IPS-18c (cell line): ENCODE data around the gene CIAO3.
"Not testable (repeated sequence)": the region's sequence is repeated elsewhere in the genome, so short reads cannot be mapped to it uniquely, and the experiment has no call there.

Source experiments
- H3K4me3 ChIP-seq: 2 replicates; pipeline ENCODE4 v1.7.0; 2013; ENCODE audit warnings: low read depth, mild to moderate bottlenecking, low read length, moderate library complexity; ENCODE audit not compliant: insufficient read depth
- H3K9me3 ChIP-seq: one replicate; pipeline ENCODE4 v1.6.1; 2013; ENCODE audit warnings: mild to moderate bottlenecking, low read length, moderate library complexity; ENCODE audit not compliant: control insufficient read depth, insufficient read depth

Gene CIAO3

GRCh38 chr16:764848-765487 lies 24.2 kb upstream of the CIAO3 start:
- H3K9me3 ChIP-seq: no peaks in the 10 kb centered on the region
- no peak overlapping the region for H3K4me3 ChIP-seq

GRCh38 chr16:764184-764750 lies 23.5 kb upstream of the CIAO3 start:
- Histone ChIP-seq H3K4me3 (no peak overlapping the region), H3K9me3 (no peaks in the 10 kb centered on the region)

GRCh38 chr16:763369-764183 lies 22.8 kb upstream of the CIAO3 start:
- H3K4me3 ChIP-seq: no peak overlapping the region
- H3K9me3 ChIP-seq: no peaks in the 10 kb centered on the region

GRCh38 chr16:762595-763268 lies 21.9 kb upstream of the CIAO3 start:
- Histone ChIP-seq H3K9me3 (no peaks in the 10 kb centered on the region), H3K4me3 (no peak overlapping the region)

GRCh38 chr16:761625-762513 lies 21.1 kb upstream of the CIAO3 start:
- no peak overlapping the region for H3K4me3 ChIP-seq
- no peaks in the 10 kb centered on the region for H3K9me3 ChIP-seq

- H3K9me3 ChIP-seq: no peaks in the 10 kb centered on the region
- H3K4me3 ChIP-seq: no peak within 1 kb of the TSS
Observed at GRCh38 chr16:760545-761343, 19.9 kb upstream of the CIAO3 start, which contains the start of gene MSLN. MSLN (plus strand) TSS chr16:760734; CDS start chr16:762681, 1,947 bp downstream.

- Histone ChIP-seq H3K9me3 (no peaks in the 10 kb centered on the region), H3K4me3 (no peak overlapping the region)
Observed at GRCh38 chr16:760065-760464, 19.3 kb upstream of the CIAO3 start.

- H3K4me3 ChIP-seq: no peak overlapping the region
- H3K9me3 ChIP-seq: no peaks in the 10 kb centered on the region
Observed at GRCh38 chr16:759110-759910, 18.5 kb upstream of the CIAO3 start.

- Histone ChIP-seq H3K9me3 (no peaks in the 10 kb centered on the region), H3K4me3 (no peak overlapping the region)
Observed at GRCh38 chr16:756428-756827, 15.6 kb upstream of the CIAO3 start.

GRCh38 chr16:754656-755055 lies 13.9 kb upstream of the CIAO3 start:
- no peak overlapping the region for H3K4me3 ChIP-seq
- H3K9me3 ChIP-seq: no peaks in the 10 kb centered on the region

- H3K9me3 ChIP-seq, H3K4me3 ChIP-seq: not testable (repeated sequence)
Observed at GRCh38 chr16:754121-754607, 13.4 kb upstream of the CIAO3 start.

GRCh38 chr16:752007-752312 lies 11.2 kb upstream of the CIAO3 start:
- H3K9me3 ChIP-seq: no peaks in the 10 kb centered on the region
- no peak overlapping the region for H3K4me3 ChIP-seq

GRCh38 chr16:751152-752006 lies 10.6 kb upstream of the CIAO3 start:
- Histone ChIP-seq H3K9me3 (no peaks in the 10 kb centered on the region), H3K4me3 (no peak overlapping the region)

- Histone ChIP-seq H3K9me3 (no peaks in the 10 kb centered on the region), H3K4me3 (no peak overlapping the region)
Observed at GRCh38 chr16:750485-750884, 9.7 kb upstream of the CIAO3 start.

GRCh38 chr16:749010-749409 lies 8.2 kb upstream of the CIAO3 start:
- no peaks in the 10 kb centered on the region for H3K9me3 ChIP-seq
- no peak overlapping the region for H3K4me3 ChIP-seq
